Measurements from ENCODE around the gene YIPF6.
"Not testable (repeated sequence)": the region's sequence is repeated elsewhere in the genome, so short reads cannot be mapped to it uniquely, and the experiment has no call there.

Gene YIPF6

DNA sequence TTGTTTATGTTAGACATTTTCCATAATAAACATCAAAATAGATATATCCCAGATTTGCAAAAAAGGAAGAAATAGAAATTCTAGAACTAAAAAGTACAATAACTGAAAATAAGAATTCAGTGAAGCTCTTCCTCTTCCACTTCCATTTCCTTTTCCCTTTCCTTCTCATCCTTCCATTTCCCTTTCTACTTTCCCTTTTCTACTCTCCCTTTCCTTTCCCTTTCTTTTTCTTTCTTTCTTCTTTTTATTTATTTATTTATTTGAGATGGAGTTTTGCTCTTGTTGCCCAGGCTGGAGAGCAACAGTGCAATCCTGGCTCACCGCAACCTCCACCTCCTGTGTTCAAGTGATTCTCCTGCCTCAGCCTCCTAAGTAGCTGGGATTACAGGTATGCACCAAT is 35.0 kb upstream of the YIPF6 start:
- Histone ChIP-seq H3K18ac (ENCODE audit: low read depth in 1 of 2, low read length in 2 of 2) (no peak overlapping the region), H3K14ac (ENCODE audit: low read length in 2 of 2) (no peak overlapping the region), H4K8ac (ENCODE audit: low read length) (no peak overlapping the region), H2AK5ac (ENCODE audit: low read length, severe bottlenecking) (no peak overlapping the region), H3K79me1 (replicated peaks; ENCODE audit: low read length, poor library complexity, severe bottlenecking) (no peaks in the 10 kb centered on the region), H3K4me1 (ENCODE audit: control insufficient read depth, insufficient read depth, low read depth, low read length) (no peaks in the 10 kb centered on the region), H3K23ac (ENCODE audit: low read length in 2 of 2) (no peak overlapping the region), H2BK120ac (ENCODE audit: low read depth, low read length) (no peak overlapping the region), H3K9ac (ENCODE audit: low read length) (no peak overlapping the region), H2BK12ac (ENCODE audit: low read length in 2 of 2) (no peak overlapping the region), H2BK5ac (ENCODE audit: low read depth, low read length, poor library complexity, severe bottlenecking) (no peak overlapping the region), H3K4me2 (ENCODE audit: low read length, poor library complexity, severe bottlenecking) (no peak overlapping the region), H3K27me3 (ENCODE audit: control insufficient read depth in 1 of 2, insufficient read depth in 1 of 2, low read length in 2 of 2) (peaks cover 0 to 6% of the 10 kb centered on the region in 2 experiments), H4K91ac (ENCODE audit: low read length) (no peak overlapping the region), H3K27ac (ENCODE audit: low read length, poor library complexity, severe bottlenecking) (no peak overlapping the region), H3K4me3 (ENCODE audit: insufficient read depth in 1 of 2, low read depth in 1 of 2, low read length in 2 of 2) (no peak overlapping the region), H3K36me3 (ENCODE audit: control insufficient read depth in 1 of 2, insufficient read depth in 2 of 2, low read depth in 1 of 2, low read length in 2 of 2) (no peaks in the 10 kb centered on the region), H3K4ac (ENCODE audit: low read depth in 1 of 2, low read length in 2 of 2) (no peak overlapping the region), H3K9me3 (ENCODE audit: control insufficient read depth, low read length) (no peaks in the 10 kb centered on the region), H2BK15ac (ENCODE audit: low read depth, poor library complexity, severe bottlenecking) (no peak overlapping the region), H2AFZ (ENCODE audit: low read depth, low read length) (no peak overlapping the region)
- WGBS, result no CpG with 5 or more reads among the region's 1 CpG
- DNase-seq, result no peak

- WGBS, result 100% methylated on average over 3 of the region's 4 CpGs
Measured at GRCh38 chrX:68464796-68465195, 34.1 kb upstream of the YIPF6 start.

DNA sequence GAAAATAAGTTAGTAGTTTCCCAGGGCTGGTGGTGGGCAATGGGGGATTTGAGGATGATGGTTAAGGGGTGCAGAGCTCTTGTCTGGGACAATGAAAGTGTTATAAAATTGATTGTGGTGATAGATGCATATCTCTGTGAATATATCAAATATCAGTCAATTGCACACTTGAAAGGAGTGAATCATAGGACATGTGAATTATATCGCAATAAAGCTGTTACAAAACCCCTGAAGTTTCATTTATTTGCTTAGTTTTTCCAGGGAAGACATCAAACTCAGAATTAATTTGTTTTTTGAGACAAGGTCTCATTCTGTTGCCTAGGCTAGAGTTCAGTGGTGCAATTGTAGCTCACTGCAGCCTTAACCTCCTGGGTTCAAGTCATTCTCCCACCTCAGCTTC is 17.9 kb upstream of the YIPF6 start:
- peaks cover 0 to 6% of the 10 kb centered on the region in 2 experiments for H3K27me3 ChIP-seq (ENCODE audit: control insufficient read depth in 1 of 2, insufficient read depth in 1 of 2, low read length in 2 of 2)
- H3K27ac ChIP-seq (ENCODE audit: low read length, poor library complexity, severe bottlenecking), result no peak overlapping the region
- 100% methylated on average over 1 of the region's 1 CpG for WGBS
- H2AFZ ChIP-seq (ENCODE audit: low read depth, low read length), result no peak overlapping the region
- no peak overlapping the region for H3K14ac ChIP-seq (ENCODE audit: low read length in 2 of 2)
- H2BK120ac ChIP-seq (ENCODE audit: low read depth, low read length), result no peak overlapping the region
- H2BK15ac ChIP-seq (ENCODE audit: low read depth, poor library complexity, severe bottlenecking), result no peak overlapping the region
- no peak overlapping the region for H2AK5ac ChIP-seq (ENCODE audit: low read length, severe bottlenecking)
- no peak overlapping the region for H4K91ac ChIP-seq (ENCODE audit: low read length)
- no peak overlapping the region for H3K9ac ChIP-seq (ENCODE audit: low read length)
- H3K9me3 ChIP-seq (ENCODE audit: control insufficient read depth, low read length), result no peaks in the 10 kb centered on the region
- no peak overlapping the region for H2BK5ac ChIP-seq (ENCODE audit: low read depth, low read length, poor library complexity, severe bottlenecking)
- no peaks in the 10 kb centered on the region for H3K4me1 ChIP-seq (ENCODE audit: control insufficient read depth, insufficient read depth, low read depth, low read length)
- no peak for DNase-seq
- H3K18ac ChIP-seq (ENCODE audit: low read depth in 1 of 2, low read length in 2 of 2), result no peak overlapping the region
- H3K4me2 ChIP-seq (ENCODE audit: low read length, poor library complexity, severe bottlenecking), result no peak overlapping the region
- no peak overlapping the region for H3K4ac ChIP-seq (ENCODE audit: low read depth in 1 of 2, low read length in 2 of 2)
- H4K8ac ChIP-seq (ENCODE audit: low read length), result no peak overlapping the region
- no peak overlapping the region for H3K23ac ChIP-seq (ENCODE audit: low read length in 2 of 2)
- no peak overlapping the region for H2BK12ac ChIP-seq (ENCODE audit: low read length in 2 of 2)
- no peaks in the 10 kb centered on the region for H3K36me3 ChIP-seq (ENCODE audit: control insufficient read depth in 1 of 2, insufficient read depth in 2 of 2, low read depth in 1 of 2, low read length in 2 of 2)
- H3K4me3 ChIP-seq (ENCODE audit: insufficient read depth in 1 of 2, low read depth in 1 of 2, low read length in 2 of 2), result no peak overlapping the region
- no peaks in the 10 kb centered on the region for H3K79me1 ChIP-seq (replicated peaks; ENCODE audit: low read length, poor library complexity, severe bottlenecking)

More at GRCh38 chrX:68464796-68465195, 34.1 kb upstream of the YIPF6 start:
- H2BK120ac ChIP-seq (ENCODE audit: low read depth, low read length), result no peak overlapping the region
- H2AK5ac ChIP-seq (ENCODE audit: low read length, severe bottlenecking), result no peak overlapping the region
- H3K4ac ChIP-seq (ENCODE audit: low read depth in 1 of 2, low read length in 2 of 2), result no peak overlapping the region
- no peak overlapping the region for H3K9ac ChIP-seq (ENCODE audit: low read length)
- no peaks in the 10 kb centered on the region for H3K4me1 ChIP-seq (ENCODE audit: control insufficient read depth, insufficient read depth, low read depth, low read length)
- H3K27me3 ChIP-seq (ENCODE audit: control insufficient read depth in 1 of 2, insufficient read depth in 1 of 2, low read length in 2 of 2), result peaks cover 0 to 6% of the 10 kb centered on the region in 2 experiments
- no peak overlapping the region for H2BK5ac ChIP-seq (ENCODE audit: low read depth, low read length, poor library complexity, severe bottlenecking)
- H3K27ac ChIP-seq (ENCODE audit: low read length, poor library complexity, severe bottlenecking), result no peak overlapping the region
- H3K79me1 ChIP-seq (replicated peaks; ENCODE audit: low read length, poor library complexity, severe bottlenecking), result no peaks in the 10 kb centered on the region
- H2BK12ac ChIP-seq (ENCODE audit: low read length in 2 of 2), result no peak overlapping the region
- H4K91ac ChIP-seq (ENCODE audit: low read length), result no peak overlapping the region
- no peak overlapping the region for H3K4me2 ChIP-seq (ENCODE audit: low read length, poor library complexity, severe bottlenecking)
- H3K36me3 ChIP-seq (ENCODE audit: control insufficient read depth in 1 of 2, insufficient read depth in 2 of 2, low read depth in 1 of 2, low read length in 2 of 2), result no peaks in the 10 kb centered on the region
- no peak overlapping the region for H3K23ac ChIP-seq (ENCODE audit: low read length in 2 of 2)
- H2BK15ac ChIP-seq (ENCODE audit: low read depth, poor library complexity, severe bottlenecking), result no peak overlapping the region
- H4K8ac ChIP-seq (ENCODE audit: low read length), result no peak overlapping the region
- H3K9me3 ChIP-seq (ENCODE audit: control insufficient read depth, low read length), result no peaks in the 10 kb centered on the region
- H3K18ac ChIP-seq (ENCODE audit: low read depth in 1 of 2, low read length in 2 of 2), result no peak overlapping the region
- H2AFZ ChIP-seq (ENCODE audit: low read depth, low read length), result no peak overlapping the region
- H3K14ac ChIP-seq (ENCODE audit: low read length in 2 of 2), result no peak overlapping the region
- no peak overlapping the region for H3K4me3 ChIP-seq (ENCODE audit: insufficient read depth in 1 of 2, low read depth in 1 of 2, low read length in 2 of 2)
- DNase-seq, result no peak

DNA sequence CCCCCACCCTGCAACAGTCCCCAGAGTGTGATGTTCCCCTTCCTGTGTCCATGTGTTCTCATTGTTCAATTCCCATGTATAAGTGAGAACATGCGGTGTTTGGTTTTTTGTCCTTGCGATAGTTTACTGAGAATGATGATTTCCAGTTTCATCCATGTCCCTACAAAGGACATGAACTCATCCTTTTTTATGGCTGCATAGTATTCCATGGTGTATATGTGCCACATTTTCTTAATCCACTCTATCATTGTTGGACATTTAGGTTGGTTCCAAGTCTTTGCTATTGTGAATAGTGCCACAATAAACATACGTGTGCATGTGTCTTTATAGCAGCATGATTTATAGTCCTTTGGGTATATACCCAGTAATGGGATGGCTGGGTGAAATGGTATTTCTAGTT is 12.7 kb upstream of the YIPF6 start:
- not testable (repeated sequence) for H2BK5ac ChIP-seq (ENCODE audit: low read depth, low read length, poor library complexity, severe bottlenecking); DNase-seq; H3K14ac ChIP-seq (ENCODE audit: low read length in 2 of 2); H4K91ac ChIP-seq (ENCODE audit: low read length); H4K8ac ChIP-seq (ENCODE audit: low read length); H3K4me3 ChIP-seq (ENCODE audit: insufficient read depth in 1 of 2, low read depth in 1 of 2, low read length in 2 of 2); H2AFZ ChIP-seq (ENCODE audit: low read depth, low read length); H3K23ac ChIP-seq (ENCODE audit: low read length in 2 of 2); H3K27ac ChIP-seq (ENCODE audit: low read length, poor library complexity, severe bottlenecking); H2BK12ac ChIP-seq (ENCODE audit: low read length in 2 of 2); H3K79me1 ChIP-seq (replicated peaks; ENCODE audit: low read length, poor library complexity, severe bottlenecking); H3K27me3 ChIP-seq (ENCODE audit: control insufficient read depth in 1 of 2, insufficient read depth in 1 of 2, low read length in 2 of 2); H2BK120ac ChIP-seq (ENCODE audit: low read depth, low read length); H3K9ac ChIP-seq (ENCODE audit: low read length); H2BK15ac ChIP-seq (ENCODE audit: low read depth, poor library complexity, severe bottlenecking); H2AK5ac ChIP-seq (ENCODE audit: low read length, severe bottlenecking); H3K9me3 ChIP-seq (ENCODE audit: control insufficient read depth, low read length); H3K36me3 ChIP-seq (ENCODE audit: control insufficient read depth in 1 of 2, insufficient read depth in 2 of 2, low read depth in 1 of 2, low read length in 2 of 2); H3K4me2 ChIP-seq (ENCODE audit: low read length, poor library complexity, severe bottlenecking); H3K4me1 ChIP-seq (ENCODE audit: control insufficient read depth, insufficient read depth, low read depth, low read length); H3K18ac ChIP-seq (ENCODE audit: low read depth in 1 of 2, low read length in 2 of 2); H3K4ac ChIP-seq (ENCODE audit: low read depth in 1 of 2, low read length in 2 of 2)
- WGBS, result no CpG with 5 or more reads among the region's 3 CpGs
